ENCODE data around the gene ERC2.

Gene ERC2

DNA sequence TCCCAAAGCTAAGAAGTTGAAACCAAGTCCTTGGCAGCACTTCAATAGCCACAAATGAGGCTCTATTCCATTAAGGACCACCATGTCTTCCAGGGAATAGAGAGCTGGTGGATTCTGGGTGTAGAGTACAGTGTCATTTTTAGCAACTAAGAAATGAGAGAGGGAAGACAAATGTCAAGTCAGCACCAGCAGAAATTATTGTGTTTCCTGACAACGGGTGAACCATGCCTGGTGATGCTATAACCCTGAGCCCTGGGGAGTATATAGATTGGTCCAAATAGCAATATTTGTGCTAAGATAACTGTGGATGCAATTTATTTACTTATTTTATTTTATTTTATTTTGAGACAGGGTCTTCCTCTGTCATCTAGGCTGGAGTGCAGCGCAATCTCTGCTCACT, 675.5 kb downstream of the ERC2 start:
- DNase-seq (ENCODE audit: insufficient read length, low spot score) (no peak), FAIRE-seq (no peak)
- no peak for TF ChIP-seq POLR2AphosphoS5 (IDR thresholded peaks at IDR 0.05; ENCODE audit: low read depth, low read length)
- no peak for TF ChIP-seq SPI1 (IDR thresholded peaks at IDR 0.05; ENCODE audit: low read depth, low read length)
- no peak for TF ChIP-seq POLR2A (IDR thresholded peaks at IDR 0.05; ENCODE audit: low read depth, low read length)
- TF ChIP-seq TAF1 (IDR thresholded peaks at IDR 0.05; ENCODE audit: low read depth, low read length): no peak
- no peak for TF ChIP-seq POU2F2 (IDR thresholded peaks at IDR 0.05; ENCODE audit: low read depth, low read length)
- no peak for TF ChIP-seq PAX5 (IDR thresholded peaks at IDR 0.05; ENCODE audit: insufficient read depth, low read length, severe bottlenecking)

DNA sequence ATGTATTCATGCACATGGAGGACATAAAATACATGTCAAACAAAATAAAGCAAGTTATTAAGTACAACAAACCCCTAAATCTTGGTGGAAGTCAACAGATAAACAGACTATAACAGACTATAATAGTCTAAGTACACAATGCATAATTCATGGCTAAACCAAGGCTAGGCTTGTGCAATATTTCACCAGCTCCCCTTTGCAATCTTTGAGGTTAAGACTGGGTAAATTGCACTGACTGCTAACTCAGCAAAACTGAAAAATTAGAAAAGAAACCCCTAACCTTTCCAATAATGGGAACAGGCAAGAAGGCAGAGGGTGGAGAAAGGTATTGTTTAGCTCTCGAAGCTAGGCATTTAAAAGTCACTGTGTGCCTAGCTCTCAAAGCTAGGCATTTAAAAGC, 676.3 kb downstream of the ERC2 start:
- TF ChIP-seq POLR2AphosphoS5 (IDR thresholded peaks at IDR 0.05; ENCODE audit: low read depth, low read length) (no peak), TAF1 (IDR thresholded peaks at IDR 0.05; ENCODE audit: low read depth, low read length) (no peak), POLR2A (IDR thresholded peaks at IDR 0.05; ENCODE audit: low read depth, low read length) (no peak), SPI1 (IDR thresholded peaks at IDR 0.05; ENCODE audit: low read depth, low read length) (no peak), POU2F2 (IDR thresholded peaks at IDR 0.05; ENCODE audit: low read depth, low read length) (no peak), PAX5 (IDR thresholded peaks at IDR 0.05; ENCODE audit: insufficient read depth, low read length, severe bottlenecking) (no peak)
- DNase-seq (ENCODE audit: insufficient read length, low spot score) (no peak), FAIRE-seq (no peak)

DNA sequence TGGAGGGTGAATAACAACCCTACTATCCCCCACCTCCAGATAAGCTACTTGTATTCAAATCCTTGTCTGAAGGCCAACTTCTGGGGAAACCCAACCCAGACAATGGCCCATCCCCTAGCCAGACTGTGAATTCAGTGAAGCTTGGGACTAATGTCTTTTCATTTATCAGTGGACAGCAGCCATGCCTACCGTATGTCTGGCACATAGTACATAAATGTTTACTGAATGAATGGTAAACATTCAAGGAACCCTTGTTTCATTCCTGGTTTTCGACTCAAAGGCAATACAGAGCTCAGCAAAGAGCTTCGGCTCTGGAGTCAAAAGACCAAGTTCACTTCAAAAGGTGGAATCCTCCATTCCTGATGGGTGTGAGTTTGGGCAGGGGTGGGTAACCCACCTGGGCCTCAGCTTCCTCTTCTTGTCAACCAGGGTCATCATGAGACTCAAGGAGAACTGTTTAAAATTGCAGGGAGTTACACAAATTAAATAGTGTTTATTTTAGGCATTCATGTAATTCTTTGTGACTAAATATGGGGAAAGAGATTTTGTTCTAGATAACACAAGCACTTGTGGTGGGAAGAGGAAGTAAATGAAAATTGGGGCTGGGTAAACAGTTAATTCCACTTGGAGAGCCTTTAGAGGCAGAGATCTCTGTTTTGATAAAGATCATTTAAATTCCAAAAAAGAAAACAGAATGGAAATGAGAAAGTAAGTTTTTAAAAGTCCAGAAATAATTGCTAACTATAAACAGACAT, 677.5 kb downstream of the ERC2 start:
- DNase-seq (ENCODE audit: insufficient read length, low spot score) (no peak), FAIRE-seq (no peak)
- TF ChIP-seq POLR2A (IDR thresholded peaks at IDR 0.05; ENCODE audit: low read depth, low read length) (no peak), PAX5 (IDR thresholded peaks at IDR 0.05; ENCODE audit: insufficient read depth, low read length, severe bottlenecking) (no peak), POU2F2 (IDR thresholded peaks at IDR 0.05; ENCODE audit: low read depth, low read length) (no peak), SPI1 (IDR thresholded peaks at IDR 0.05; ENCODE audit: low read depth, low read length) (no peak), POLR2AphosphoS5 (IDR thresholded peaks at IDR 0.05; ENCODE audit: low read depth, low read length) (no peak), TAF1 (IDR thresholded peaks at IDR 0.05; ENCODE audit: low read depth, low read length) (no peak)

- TF ChIP-seq SPI1 (IDR thresholded peaks at IDR 0.05; ENCODE audit: low read depth, low read length) (no peak), POLR2AphosphoS5 (IDR thresholded peaks at IDR 0.05; ENCODE audit: low read depth, low read length) (no peak), POLR2A (IDR thresholded peaks at IDR 0.05; ENCODE audit: low read depth, low read length) (no peak)
- no peak for FAIRE-seq
Measured at GRCh38 chr3:55789516-55789915, 678.8 kb downstream of the ERC2 start.

DNA sequence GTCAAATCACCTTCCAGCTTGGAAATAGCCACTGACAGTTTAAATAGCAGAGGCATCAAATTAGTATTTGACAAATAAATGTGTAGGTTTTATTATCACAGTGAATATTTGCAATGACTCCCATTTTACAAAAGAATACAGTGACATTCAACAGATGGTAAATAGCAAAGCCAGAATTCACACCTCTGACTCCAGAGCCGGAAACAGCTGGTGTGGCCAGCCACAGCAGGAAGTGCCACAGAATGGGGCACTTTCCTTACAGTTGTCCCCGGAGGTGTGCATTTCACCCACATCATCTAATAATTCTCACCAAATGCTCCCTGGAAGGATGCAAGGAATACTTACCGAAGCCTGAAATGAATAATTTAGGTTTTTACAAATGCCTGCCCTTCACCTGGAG, 685.5 kb downstream of the ERC2 start:
- no peak for FAIRE-seq

More at GRCh38 chr3:55789516-55789915, 678.8 kb downstream of the ERC2 start:
- DNase-seq (ENCODE audit: insufficient read length, low spot score): no peak

GRCh38 chr3:55782351-55782750, 685.9 kb downstream of the ERC2 start:
- TF ChIP-seq SPI1 (IDR thresholded peaks at IDR 0.05; ENCODE audit: low read depth, low read length): no peak
- TF ChIP-seq POLR2AphosphoS5 (IDR thresholded peaks at IDR 0.05; ENCODE audit: low read depth, low read length): no peak
- no peak for TF ChIP-seq TAF1 (IDR thresholded peaks at IDR 0.05; ENCODE audit: low read depth, low read length)
- no peak for TF ChIP-seq POU2F2 (IDR thresholded peaks at IDR 0.05; ENCODE audit: low read depth, low read length)
- no peak for TF ChIP-seq PAX5 (IDR thresholded peaks at IDR 0.05; ENCODE audit: insufficient read depth, low read length, severe bottlenecking)
- TF ChIP-seq POLR2A (IDR thresholded peaks at IDR 0.05; ENCODE audit: low read depth, low read length): no peak
- no peak for DNase-seq (ENCODE audit: insufficient read length, low spot score)
- no peak for FAIRE-seq

More for the DNA sequence above, 685.5 kb downstream of the ERC2 start:
- DNase-seq (ENCODE audit: insufficient read length, low spot score): no peak
- TF ChIP-seq SPI1 (IDR thresholded peaks at IDR 0.05; ENCODE audit: low read depth, low read length) (no peak), POLR2A (IDR thresholded peaks at IDR 0.05; ENCODE audit: low read depth, low read length) (no peak), POU2F2 (IDR thresholded peaks at IDR 0.05; ENCODE audit: low read depth, low read length) (no peak), TAF1 (IDR thresholded peaks at IDR 0.05; ENCODE audit: low read depth, low read length) (no peak), POLR2AphosphoS5 (IDR thresholded peaks at IDR 0.05; ENCODE audit: low read depth, low read length) (no peak), PAX5 (IDR thresholded peaks at IDR 0.05; ENCODE audit: insufficient read depth, low read length, severe bottlenecking) (no peak)

DNA sequence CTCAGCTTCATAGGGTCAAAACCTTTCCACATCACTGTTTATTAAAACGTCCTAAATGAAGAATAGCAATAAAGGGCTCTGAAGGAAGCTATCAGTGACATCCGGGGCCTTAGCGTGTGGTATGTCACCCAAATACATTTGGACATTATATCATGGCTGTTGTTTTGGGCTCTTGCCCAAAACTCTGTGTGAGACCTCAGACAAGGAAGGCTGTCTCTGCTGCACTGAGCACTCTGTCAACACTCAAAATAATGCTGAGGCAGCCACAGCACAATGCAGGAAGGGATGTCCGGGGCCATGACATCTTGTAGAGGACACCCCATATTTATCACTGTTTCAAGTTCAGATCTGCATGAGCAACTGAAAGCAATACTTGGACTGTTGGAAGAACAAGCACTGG, 687.4 kb downstream of the ERC2 start:
- no peak for FAIRE-seq
- TF ChIP-seq PAX5 (IDR thresholded peaks at IDR 0.05; ENCODE audit: insufficient read depth, low read length, severe bottlenecking) (no peak), POU2F2 (IDR thresholded peaks at IDR 0.05; ENCODE audit: low read depth, low read length) (no peak), POLR2AphosphoS5 (IDR thresholded peaks at IDR 0.05; ENCODE audit: low read depth, low read length) (no peak), TAF1 (IDR thresholded peaks at IDR 0.05; ENCODE audit: low read depth, low read length) (no peak), POLR2A (IDR thresholded peaks at IDR 0.05; ENCODE audit: low read depth, low read length) (no peak), SPI1 (IDR thresholded peaks at IDR 0.05; ENCODE audit: low read depth, low read length) (no peak)
- no peak for DNase-seq (ENCODE audit: insufficient read length, low spot score)

GRCh38 chr3:55779543-55779942, 688.7 kb downstream of the ERC2 start:
- DNase-seq (ENCODE audit: insufficient read length, low spot score) (no peak), FAIRE-seq (no peak)
- TF ChIP-seq TAF1 (IDR thresholded peaks at IDR 0.05; ENCODE audit: low read depth, low read length) (no peak), PAX5 (IDR thresholded peaks at IDR 0.05; ENCODE audit: insufficient read depth, low read length, severe bottlenecking) (no peak), POU2F2 (IDR thresholded peaks at IDR 0.05; ENCODE audit: low read depth, low read length) (no peak), POLR2AphosphoS5 (IDR thresholded peaks at IDR 0.05; ENCODE audit: low read depth, low read length) (no peak), SPI1 (IDR thresholded peaks at IDR 0.05; ENCODE audit: low read depth, low read length) (no peak), POLR2A (IDR thresholded peaks at IDR 0.05; ENCODE audit: low read depth, low read length) (no peak)

DNA sequence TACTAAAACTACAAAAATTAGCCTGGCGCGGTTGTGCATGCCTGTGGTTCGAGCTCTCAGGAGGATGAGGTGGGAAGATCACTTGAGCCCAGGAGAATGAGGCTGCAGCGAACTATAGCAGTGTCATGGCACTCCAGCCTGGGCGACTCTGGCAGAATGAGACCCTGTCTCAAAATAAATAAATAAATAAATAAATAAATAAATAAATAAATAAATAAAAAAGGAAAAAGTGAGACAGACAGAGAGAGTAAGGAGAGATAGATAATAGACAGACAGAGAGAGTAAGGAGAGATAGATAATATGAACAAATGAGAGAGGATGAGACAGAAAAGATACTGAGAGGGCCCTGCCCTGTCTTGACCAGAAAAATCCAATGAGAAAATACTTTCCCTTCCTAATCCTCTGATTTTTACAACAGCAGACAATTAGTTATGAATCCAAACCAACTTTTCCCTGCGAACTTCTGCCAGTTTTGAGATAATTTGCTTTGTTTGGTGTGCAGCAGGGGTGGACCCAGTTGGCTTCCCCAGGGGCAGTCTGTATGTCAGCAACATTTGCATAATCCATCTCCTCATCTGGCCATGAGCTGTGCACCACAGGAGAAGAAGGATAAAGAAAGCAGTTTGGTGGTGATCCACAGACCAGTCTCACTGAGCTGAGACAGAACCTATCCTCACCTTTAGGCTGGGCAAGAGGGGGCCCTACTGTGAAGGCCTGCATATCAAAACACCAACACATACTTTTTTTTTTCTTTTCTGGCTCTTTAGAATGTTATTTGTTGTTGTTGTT, 692.7 kb downstream of the ERC2 start:
- TF ChIP-seq TAF1 (IDR thresholded peaks at IDR 0.05; ENCODE audit: low read depth, low read length) (no peak), POU2F2 (IDR thresholded peaks at IDR 0.05; ENCODE audit: low read depth, low read length) (no peak), PAX5 (IDR thresholded peaks at IDR 0.05; ENCODE audit: insufficient read depth, low read length, severe bottlenecking) (no peak), POLR2A (IDR thresholded peaks at IDR 0.05; ENCODE audit: low read depth, low read length) (no peak), POLR2AphosphoS5 (IDR thresholded peaks at IDR 0.05; ENCODE audit: low read depth, low read length) (no peak), SPI1 (IDR thresholded peaks at IDR 0.05; ENCODE audit: low read depth, low read length) (no peak)
- FAIRE-seq (no peak), DNase-seq (ENCODE audit: insufficient read length, low spot score) (no peak)
